IPS DF 6.9 (cell line): ENCODE measurements around the gene FBXW11.

Experiments used
- DNase-seq: peaks from one replicate; pipeline ENCODE4 v3.0.0-alpha.2; 2013; ENCODE audit warnings: low read depth, low spot score
- H3K27ac ChIP-seq: one replicate; pipeline ENCODE4 v1.5.1; 2013; ENCODE audit warnings: low read length, control low read depth
- H3K27me3 ChIP-seq: 2 replicates; pipeline ENCODE4 v1.6.1; 2013; ENCODE audit warnings: mild to moderate bottlenecking, low read length; ENCODE audit not compliant: control insufficient read depth, insufficient read depth
- H3K36me3 ChIP-seq: 2 replicates; pipeline ENCODE4 v1.6.1; 2013; ENCODE audit warnings: low read length; ENCODE audit not compliant: control insufficient read depth, insufficient read depth
- H3K4me1 ChIP-seq: 2 replicates; pipeline ENCODE4 v1.6.1; 2013; ENCODE audit warnings: low read length; ENCODE audit not compliant: control insufficient read depth, insufficient read depth
- H3K4me3 ChIP-seq: 2 replicates; pipeline ENCODE4 v1.5.1; 2013; ENCODE audit warnings: mild to moderate bottlenecking, low read length
- H3K9me3 ChIP-seq: 2 replicates; pipeline ENCODE4 v1.6.1; 2013; ENCODE audit warnings: low read length, inconsistent platforms; ENCODE audit not compliant: control insufficient read depth, insufficient read depth
- WGBS: extraction: QIAGEN DNeasy Blood & Tissue Kit; methylation state at CpG from one replicate; pipeline ENCODE4 v1.1.7; 2013; ENCODE audit warnings: mixed read lengths, missing lambda C conversion rate; ENCODE audit not compliant: insufficient read length, insufficient coverage; 5-methylcytosine and 5-hydroxymethylcytosine counted together

Gene FBXW11

DNA sequence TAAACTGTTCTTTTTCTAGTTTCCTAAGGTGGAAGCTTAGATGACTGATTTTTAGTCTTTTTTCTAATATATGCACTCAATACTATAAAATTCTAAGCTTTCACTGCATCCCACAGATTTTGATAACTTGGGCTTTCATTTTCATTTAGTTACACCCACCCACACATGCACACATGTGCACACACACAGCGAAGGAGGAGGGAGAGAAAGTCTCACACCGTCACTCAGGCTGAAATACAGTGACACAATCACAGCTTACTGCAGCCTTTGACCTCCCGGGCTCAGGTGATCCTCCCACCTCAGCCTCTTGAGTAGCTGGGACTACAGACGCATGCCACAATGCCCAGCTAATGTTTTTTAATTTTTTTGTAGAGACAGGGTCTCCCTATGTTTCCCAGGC is 124.3 kb downstream of the FBXW11 start:
- Histone ChIP-seq H3K27me3 (no peaks in the 10 kb centered on the region), H3K27ac (no peak overlapping the region), H3K9me3 (no peaks in the 10 kb centered on the region), H3K4me3 (no peak overlapping the region), H3K36me3 (peaks cover 8% of the 10 kb centered on the region; the same call in 1 of the 2 replicates), H3K4me1 (no peaks in the 10 kb centered on the region)
- no CpG with 5 or more reads among the region's 4 CpGs for WGBS
- DNase-seq, result no peak

DNA sequence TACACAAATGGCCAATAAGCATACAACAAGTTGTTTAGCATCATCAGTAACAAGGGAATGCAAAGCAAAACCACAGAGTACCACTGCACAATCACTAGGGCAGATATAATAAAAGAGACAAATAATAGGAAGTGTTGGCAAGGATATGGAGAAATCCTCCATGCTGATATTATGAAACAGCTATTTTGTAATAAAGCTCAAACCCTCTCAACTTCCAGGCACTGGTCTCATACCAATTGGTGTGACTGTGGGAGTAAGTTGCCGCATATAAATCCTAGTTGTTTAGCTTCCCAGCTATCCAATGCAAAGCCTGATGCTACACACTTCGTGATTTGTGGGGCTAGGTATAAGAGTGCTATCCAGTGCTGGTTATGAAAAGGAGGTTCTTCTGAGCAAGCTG is 132.2 kb downstream of the FBXW11 start:
- WGBS, result no CpG with 5 or more reads among the region's 2 CpGs
- DNase-seq, result no peak
- Histone ChIP-seq H3K27me3 (no peaks in the 10 kb centered on the region), H3K4me3 (no peak overlapping the region), H3K27ac (no peak overlapping the region), H3K9me3 (no peaks in the 10 kb centered on the region), H3K4me1 (no peaks in the 10 kb centered on the region), H3K36me3 (peaks cover 17% of the 10 kb centered on the region; the same call in 1 of the 2 replicates)

DNA sequence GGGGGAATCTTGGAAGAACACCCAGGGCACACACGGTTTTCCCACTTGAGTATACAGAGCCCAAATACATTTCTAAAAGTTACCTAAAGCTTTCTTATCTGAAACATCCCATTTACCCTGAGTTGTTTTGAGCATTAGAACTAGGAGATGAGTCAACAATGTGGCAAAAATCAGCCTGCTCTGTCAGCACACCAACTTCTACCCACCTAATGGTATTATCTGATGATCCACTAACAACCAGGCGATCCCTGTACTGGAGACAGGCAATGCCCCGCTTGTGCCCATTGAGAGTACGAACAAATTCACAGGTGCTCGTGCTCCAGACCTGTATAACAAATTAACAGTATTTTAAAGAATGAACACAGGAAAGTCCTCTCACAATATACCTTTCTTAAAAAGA is 133.8 kb downstream of the FBXW11 start:
- H3K4me1 ChIP-seq, result no peaks in the 10 kb centered on the region
- no peak overlapping the region for H3K4me3 ChIP-seq
- no CpG with 5 or more reads among the region's 5 CpGs for WGBS
- no peak for DNase-seq
- no peak overlapping the region for H3K27ac ChIP-seq
- no peaks in the 10 kb centered on the region for H3K27me3 ChIP-seq
- H3K9me3 ChIP-seq, result no peaks in the 10 kb centered on the region
- H3K36me3 ChIP-seq, result peaks cover 20% of the 10 kb centered on the region; the same call in 1 of the 2 replicates

DNA sequence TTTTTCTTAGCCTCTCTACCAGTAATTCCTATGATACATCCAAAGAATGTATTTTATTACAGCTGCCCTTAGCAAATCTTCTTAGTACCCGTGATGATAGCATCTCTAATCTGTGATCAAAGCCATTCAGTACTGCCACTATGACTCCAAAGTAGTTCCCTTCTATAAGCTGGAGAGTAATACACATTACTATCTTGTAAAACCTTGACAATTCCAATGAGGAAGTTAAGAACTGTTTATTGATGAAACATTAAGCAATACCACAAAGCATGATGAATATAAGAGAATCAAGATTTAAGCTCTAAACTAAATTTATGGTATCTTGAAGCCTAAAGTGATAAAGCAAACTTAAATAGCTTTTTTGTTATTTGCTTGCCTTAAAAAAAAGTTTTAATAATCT is 134.7 kb downstream of the FBXW11 start:
- Histone ChIP-seq H3K4me3 (no peak overlapping the region), H3K9me3 (no peaks in the 10 kb centered on the region), H3K27ac (no peak overlapping the region), H3K36me3 (peaks cover 16% of the 10 kb centered on the region; the same call in 1 of the 2 replicates), H3K27me3 (no peaks in the 10 kb centered on the region), H3K4me1 (no peaks in the 10 kb centered on the region)
- no peak for DNase-seq
- WGBS, result no CpG with 5 or more reads among the region's 1 CpG

- no CpG with 5 or more reads among the region's 1 CpG for WGBS
- H3K36me3 ChIP-seq, result peaks cover 9% of the 10 kb centered on the region; the same call in 1 of the 2 replicates
- H3K27me3 ChIP-seq, result no peaks in the 10 kb centered on the region
- H3K9me3 ChIP-seq, result no peaks in the 10 kb centered on the region
- H3K4me1 ChIP-seq, result no peaks in the 10 kb centered on the region
- no peak for DNase-seq
- no peak overlapping the region for H3K4me3 ChIP-seq
- no peak overlapping the region for H3K27ac ChIP-seq
Measured at GRCh38 chr5:171869956-171870355, 136.5 kb downstream of the FBXW11 start.

GRCh38 chr5:171868236-171868635 is 138.2 kb downstream of the FBXW11 start:
- no CpG with 5 or more reads among the region's 2 CpGs for WGBS
- Histone ChIP-seq H3K9me3 (no peaks in the 10 kb centered on the region), H3K36me3 (peaks cover 9% of the 10 kb centered on the region; the same call in 1 of the 2 replicates), H3K4me1 (no peaks in the 10 kb centered on the region), H3K27ac (no peak overlapping the region), H3K27me3 (no peaks in the 10 kb centered on the region), H3K4me3 (no peak overlapping the region)
- DNase-seq, result no peak

- H3K27ac ChIP-seq, result no peak overlapping the region
- DNase-seq, result no peak
- H3K9me3 ChIP-seq, result no peaks in the 10 kb centered on the region
- H3K4me3 ChIP-seq, result no peak overlapping the region
- no CpG with 5 or more reads among the region's 1 CpG for WGBS
- H3K36me3 ChIP-seq, result peaks cover 9% of the 10 kb centered on the region; the same call in 1 of the 2 replicates
- no peaks in the 10 kb centered on the region for H3K27me3 ChIP-seq
- no peaks in the 10 kb centered on the region for H3K4me1 ChIP-seq
Measured at GRCh38 chr5:171867786-171868185, 138.7 kb downstream of the FBXW11 start.

GRCh38 chr5:171865471-171865870 is 141.0 kb downstream of the FBXW11 start:
- WGBS, result no CpG with 5 or more reads among the region's 6 CpGs
- Histone ChIP-seq H3K4me3 (no peak overlapping the region), H3K27me3 (no peaks in the 10 kb centered on the region), H3K27ac (no peak overlapping the region), H3K9me3 (no peaks in the 10 kb centered on the region), H3K4me1 (no peaks in the 10 kb centered on the region), H3K36me3 (peaks cover 9% of the 10 kb centered on the region; the same call in 1 of the 2 replicates)
- no peak for DNase-seq

GRCh38 chr5:171863935-171864334 is 142.5 kb downstream of the FBXW11 start:
- Histone ChIP-seq H3K27ac (no peak overlapping the region), H3K4me3 (no peak overlapping the region), H3K27me3 (no peaks in the 10 kb centered on the region), H3K9me3 (no peaks in the 10 kb centered on the region), H3K36me3 (peaks cover 5% of the 10 kb centered on the region; the same call in 1 of the 2 replicates), H3K4me1 (no peaks in the 10 kb centered on the region)
- WGBS, result no CpG with 5 or more reads among the region's 6 CpGs
- no peak for DNase-seq

DNA sequence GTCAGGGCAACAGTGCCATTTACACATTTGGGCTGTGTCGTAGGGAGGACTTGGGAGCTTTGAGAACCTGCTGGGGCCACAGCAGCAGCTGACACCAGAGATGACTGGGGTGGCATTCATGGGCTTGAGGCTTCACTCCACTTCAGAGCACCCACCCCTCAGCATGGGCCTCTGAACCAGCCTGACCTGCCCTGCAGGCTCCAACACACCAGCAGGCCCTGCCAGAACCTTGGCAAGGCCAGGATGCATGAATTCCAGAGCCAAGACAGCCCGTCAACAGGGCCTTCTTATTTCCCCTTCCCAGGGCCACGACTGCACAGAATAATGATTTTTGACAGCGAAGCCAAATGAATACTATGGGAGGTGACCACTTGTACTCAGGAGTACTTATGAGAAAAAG is 143.8 kb downstream of the FBXW11 start:
- no peaks in the 10 kb centered on the region for H3K36me3 ChIP-seq
- no CpG with 5 or more reads among the region's 4 CpGs for WGBS

GRCh38 chr5:171861381-171861780 is 145.1 kb downstream of the FBXW11 start:
- no CpG with 5 or more reads among the region's 3 CpGs for WGBS

More for the DNA sequence above, 143.8 kb downstream of the FBXW11 start:
- H3K4me1 ChIP-seq, result no peaks in the 10 kb centered on the region
- no peak overlapping the region for H3K4me3 ChIP-seq
- no peaks in the 10 kb centered on the region for H3K9me3 ChIP-seq
- H3K27me3 ChIP-seq, result no peaks in the 10 kb centered on the region
- no peak overlapping the region for H3K27ac ChIP-seq
- DNase-seq, result no peak

More at GRCh38 chr5:171861381-171861780, 145.1 kb downstream of the FBXW11 start:
- no peaks in the 10 kb centered on the region for H3K36me3 ChIP-seq
- no peak overlapping the region for H3K27ac ChIP-seq
- H3K4me1 ChIP-seq, result no peaks in the 10 kb centered on the region
- no peak overlapping the region for H3K4me3 ChIP-seq
- DNase-seq, result no peak
- no peaks in the 10 kb centered on the region for H3K9me3 ChIP-seq
- H3K27me3 ChIP-seq, result no peaks in the 10 kb centered on the region
